GM13977 (cell line): Measurements from ENCODE around the gene UVSSA.
A peak's percentile ranks its signal among the peaks of the same experiment; 100 is the strongest.

Experiments used
- DNase-seq: peaks from one replicate; pipeline ENCODE4 v3.0.0; 2012; ENCODE audit warnings: low spot score
- in situ Hi-C: fragments of 300-500 bp; cut with MboI; formaldehyde crosslinking; loops from one replicate; pipeline ENCODE4 v1.12.0; 2022; ENCODE audit warnings: low sequenced_read_pairs, low pct_unique_long_range_greater_than_20kb, mixed read lengths, inconsistent platforms; ENCODE audit not compliant: unreplicated experiment
- TF ChIP-seq, protein P1 (sequence below): IDR thresholded peaks from 2 replicates; pipeline ENCODE4 v1.5.1; 2012; ENCODE audit warnings: mild to moderate bottlenecking, control low read depth; ENCODE audit not compliant: insufficient read depth; ENCODE audit errors: extremely low read depth, missing control alignments

UVSSA gene

DNA sequence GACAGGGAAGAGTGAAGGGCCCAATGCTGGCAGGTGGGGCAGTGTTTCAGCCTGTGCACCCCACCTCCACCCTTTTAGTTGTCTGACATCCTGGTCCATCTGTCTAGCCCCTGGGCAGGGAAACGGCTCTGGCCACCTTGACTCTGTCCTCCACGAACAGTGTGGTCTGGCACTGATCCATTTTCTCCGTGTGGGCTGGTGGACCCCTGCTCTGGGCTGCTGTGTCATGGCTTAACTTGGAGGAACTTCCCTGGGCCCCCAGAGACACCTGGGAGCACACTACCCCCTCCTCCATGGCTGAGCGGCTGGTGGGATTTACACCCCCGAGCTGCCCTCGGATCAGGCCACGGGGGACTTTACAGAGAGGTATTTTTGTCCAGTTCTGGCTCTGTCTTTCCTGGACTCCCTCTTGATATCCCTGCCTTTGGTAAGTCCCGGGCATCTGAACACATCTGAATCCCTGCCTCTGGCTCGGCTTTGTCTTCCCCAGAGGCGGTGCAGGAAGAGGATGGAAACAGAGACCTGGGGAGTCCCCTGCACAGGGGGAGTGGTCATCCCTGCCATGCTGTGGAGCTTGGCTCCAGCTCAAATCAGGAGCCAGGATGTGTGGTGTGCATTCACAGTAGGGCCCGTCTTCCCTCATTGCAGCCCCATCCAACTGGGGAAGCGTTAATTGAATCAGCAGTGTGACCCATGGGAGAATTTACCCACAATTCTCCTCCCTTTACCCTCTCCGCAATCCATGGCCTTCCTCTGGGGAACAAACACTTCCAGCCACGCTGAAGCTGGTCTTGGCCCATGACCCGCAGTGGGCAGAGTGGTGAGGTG lies 65.6 kb downstream of the UVSSA start:
- peak; percentile 30 for DNase-seq
- TF ChIP-seq, protein P1, sequence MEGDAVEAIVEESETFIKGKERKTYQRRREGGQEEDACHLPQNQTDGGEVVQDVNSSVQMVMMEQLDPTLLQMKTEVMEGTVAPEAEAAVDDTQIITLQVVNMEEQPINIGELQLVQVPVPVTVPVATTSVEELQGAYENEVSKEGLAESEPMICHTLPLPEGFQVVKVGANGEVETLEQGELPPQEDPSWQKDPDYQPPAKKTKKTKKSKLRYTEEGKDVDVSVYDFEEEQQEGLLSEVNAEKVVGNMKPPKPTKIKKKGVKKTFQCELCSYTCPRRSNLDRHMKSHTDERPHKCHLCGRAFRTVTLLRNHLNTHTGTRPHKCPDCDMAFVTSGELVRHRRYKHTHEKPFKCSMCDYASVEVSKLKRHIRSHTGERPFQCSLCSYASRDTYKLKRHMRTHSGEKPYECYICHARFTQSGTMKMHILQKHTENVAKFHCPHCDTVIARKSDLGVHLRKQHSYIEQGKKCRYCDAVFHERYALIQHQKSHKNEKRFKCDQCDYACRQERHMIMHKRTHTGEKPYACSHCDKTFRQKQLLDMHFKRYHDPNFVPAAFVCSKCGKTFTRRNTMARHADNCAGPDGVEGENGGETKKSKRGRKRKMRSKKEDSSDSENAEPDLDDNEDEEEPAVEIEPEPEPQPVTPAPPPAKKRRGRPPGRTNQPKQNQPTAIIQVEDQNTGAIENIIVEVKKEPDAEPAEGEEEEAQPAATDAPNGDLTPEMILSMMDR: no peak
- in situ Hi-C loops: no loop called here

DNA sequence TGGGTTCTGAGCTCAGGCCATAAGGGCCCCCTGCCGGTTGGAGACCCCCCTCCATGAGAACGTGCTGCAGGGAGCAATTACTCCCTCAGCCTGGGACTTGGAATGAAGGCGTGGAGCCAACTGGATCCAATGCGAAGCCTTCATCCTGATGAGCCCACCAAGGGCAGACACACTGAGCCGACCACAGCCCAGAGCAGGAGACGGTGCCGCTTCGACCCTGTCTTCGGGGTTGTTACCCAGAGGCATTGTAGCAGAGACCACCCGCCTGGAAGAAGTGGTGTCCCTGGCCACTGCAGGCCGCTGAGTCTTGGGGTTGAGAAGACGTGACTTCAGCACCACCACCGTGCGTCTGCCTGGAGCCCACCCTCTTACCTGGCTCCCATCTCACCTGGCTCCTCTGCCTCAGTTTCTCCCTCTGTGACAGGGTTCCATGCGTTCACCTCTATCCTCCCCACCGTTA lies 66.2 kb downstream of the UVSSA start:
- no peak for DNase-seq
- TF ChIP-seq, protein P1: no peak
- in situ Hi-C loops: no loop called here

DNA sequence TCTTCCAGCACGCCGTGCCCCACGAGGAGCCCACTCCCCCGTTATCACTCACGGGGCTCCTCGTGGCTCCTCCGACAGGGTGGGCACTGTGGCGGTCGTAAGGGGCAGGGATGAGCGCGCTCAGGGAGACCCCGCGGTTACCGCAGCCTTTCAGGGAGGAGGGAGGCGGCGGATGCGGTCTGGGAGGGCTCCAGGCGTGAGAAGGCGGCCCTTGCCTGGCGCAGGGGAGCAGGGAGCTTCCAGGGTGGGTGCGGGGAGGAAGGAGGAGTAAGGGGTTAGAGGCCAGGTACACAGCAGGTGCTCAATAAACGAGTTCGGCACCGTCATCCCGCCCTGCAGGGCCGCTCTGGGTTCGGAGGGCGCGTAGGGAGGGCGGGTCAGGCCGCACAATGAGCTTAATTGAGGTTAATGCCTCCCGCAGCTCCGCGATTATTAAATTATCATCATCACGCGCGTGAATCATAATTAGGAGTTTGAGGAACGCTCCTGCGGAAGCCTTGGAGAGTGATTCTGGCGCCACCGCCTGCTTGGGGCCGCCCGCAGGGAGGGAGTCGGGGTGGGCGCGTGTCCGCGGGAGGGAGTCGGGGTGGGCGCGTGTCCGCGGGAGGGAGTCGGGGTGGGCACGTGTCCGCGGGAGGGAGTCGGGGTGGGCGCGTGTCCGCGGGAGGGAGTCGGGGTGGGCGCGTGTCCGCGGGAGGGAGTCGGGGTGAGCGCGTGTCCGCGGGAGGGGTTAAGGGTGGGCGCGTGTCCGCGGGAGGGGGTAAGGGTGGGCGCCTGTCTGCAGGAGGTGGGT lies 66.9 kb downstream of the UVSSA start:
- DNase-seq: no peak
- in situ Hi-C loops: no loop called here
- TF ChIP-seq, protein P1: no peak

DNA sequence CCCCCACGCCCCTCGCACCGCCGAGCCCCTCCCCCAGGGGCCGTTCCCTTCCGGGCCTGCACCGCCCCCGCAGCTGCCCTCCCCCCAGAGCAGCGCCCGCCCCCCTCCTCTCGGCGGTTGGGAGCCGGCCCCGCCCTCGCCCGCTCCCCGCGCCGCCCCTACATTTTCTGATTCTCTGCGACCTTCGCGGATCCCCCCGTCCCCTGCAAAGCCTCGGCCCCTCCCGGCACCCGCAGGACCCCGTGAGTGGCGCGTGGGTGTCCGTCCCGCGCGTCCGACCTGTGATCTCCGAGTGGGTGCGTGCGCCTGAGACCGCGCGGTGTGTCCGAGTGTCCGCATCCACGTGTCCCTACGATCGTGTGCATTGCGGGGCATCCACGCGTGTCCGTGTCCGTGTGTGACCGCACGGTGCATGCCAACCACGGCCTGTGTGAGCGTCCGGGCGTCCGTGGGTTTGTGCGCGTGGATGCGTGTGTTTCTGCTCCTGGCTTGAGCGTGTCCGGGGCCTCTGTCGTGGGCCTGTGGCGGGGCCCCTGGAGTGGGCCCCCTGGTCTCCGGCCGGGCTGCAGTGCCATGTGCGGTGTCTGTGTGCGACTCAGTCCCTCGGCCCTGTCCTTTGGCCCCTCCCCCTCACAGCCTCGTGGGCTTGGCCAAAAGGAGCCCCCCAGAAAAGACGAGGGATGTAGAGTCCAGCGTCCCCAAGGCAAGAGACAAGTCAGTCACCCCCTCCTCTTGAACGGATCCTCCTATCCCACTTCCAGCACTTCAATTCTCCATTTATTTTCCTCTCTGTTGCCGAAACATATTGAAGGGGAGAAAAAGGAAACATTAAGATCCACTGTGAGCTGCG lies 68.0 kb downstream of the UVSSA start:
- TF ChIP-seq, protein P1: no peak

DNA sequence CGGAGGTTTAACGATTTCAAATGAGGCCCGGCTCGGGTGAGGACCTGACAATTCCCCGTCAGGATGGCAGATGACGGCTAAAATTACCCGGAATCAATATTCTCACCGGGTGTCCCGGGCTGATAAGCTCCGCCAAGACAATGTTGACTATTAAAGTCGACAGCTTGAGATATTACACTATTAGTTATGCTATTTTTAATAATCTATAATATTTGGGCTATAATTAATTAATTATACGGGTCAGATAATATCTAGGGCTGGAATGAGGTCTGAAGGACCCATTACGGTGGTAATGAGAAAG lies 68.6 kb downstream of the UVSSA start:
- DNase-seq: no peak
- TF ChIP-seq, protein P1: no peak
- in situ Hi-C loops: no loop called here

More for the DNA sequence above, 68.0 kb downstream of the UVSSA start:
- in situ Hi-C loops: no loop called here
- DNase-seq: peak; percentile 27
